HG02840 (cell line): ENCODE measurements around the gene ITLN2.
"Not testable (repeated sequence)": the region's sequence is repeated elsewhere in the genome, so short reads cannot be mapped to it uniquely, and the experiment has no call there.

Experiments
- ATAC-seq: cut with Tn5 transposase; IDR thresholded peaks from one replicate; pipeline ENCODE4 v1.9.1; 2021; ENCODE audit warnings: mild to moderate bottlenecking, moderate library complexity, moderate number of reproducible peaks; ENCODE audit not compliant: unreplicated experiment, low FRiP score

ITLN2 gene

GRCh38 chr1:160956966-160957365 is 2.4 kb upstream of the ITLN2 start:
- ATAC-seq: no peak

DNA sequence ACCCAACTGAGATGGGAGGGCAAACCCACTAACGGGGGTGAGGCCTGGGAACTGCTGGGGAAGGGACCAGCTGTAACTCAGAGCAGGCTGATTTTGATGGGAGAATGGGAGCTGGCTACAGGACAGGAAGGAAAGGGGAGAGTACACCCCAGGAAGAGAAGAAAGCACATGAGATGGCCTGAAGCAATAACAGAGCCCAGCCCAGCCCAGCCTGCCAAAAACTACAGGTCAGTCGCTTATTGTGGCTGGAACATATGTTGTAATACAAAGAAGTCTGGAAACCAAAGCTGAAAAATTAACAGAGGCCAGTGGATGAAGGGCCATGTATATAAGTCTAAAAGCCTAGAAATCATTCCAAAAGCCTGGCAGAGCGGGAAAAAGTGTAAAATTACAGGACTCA is 1.6 kb downstream of the ITLN2 start:
- ATAC-seq: no peak

DNA sequence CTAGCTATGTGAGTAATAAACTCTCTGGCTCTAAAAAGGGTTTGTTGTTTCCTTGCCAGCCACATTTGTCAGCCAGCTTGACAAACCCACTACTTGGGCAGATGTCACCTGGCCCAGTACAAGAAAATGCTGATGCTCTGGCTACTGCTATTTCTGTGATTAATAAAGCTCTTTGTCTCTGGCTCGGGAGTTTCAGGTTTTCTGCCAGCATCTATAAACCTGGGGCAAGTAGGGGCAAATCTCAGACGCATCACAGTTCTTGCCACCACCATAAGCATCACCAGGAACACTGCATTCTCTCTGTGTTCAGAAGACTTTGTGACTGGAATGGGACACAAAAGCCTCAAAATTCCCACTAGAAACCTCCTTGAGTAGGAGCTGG is 2.5 kb downstream of the ITLN2 start:
- no peak for ATAC-seq

DNA sequence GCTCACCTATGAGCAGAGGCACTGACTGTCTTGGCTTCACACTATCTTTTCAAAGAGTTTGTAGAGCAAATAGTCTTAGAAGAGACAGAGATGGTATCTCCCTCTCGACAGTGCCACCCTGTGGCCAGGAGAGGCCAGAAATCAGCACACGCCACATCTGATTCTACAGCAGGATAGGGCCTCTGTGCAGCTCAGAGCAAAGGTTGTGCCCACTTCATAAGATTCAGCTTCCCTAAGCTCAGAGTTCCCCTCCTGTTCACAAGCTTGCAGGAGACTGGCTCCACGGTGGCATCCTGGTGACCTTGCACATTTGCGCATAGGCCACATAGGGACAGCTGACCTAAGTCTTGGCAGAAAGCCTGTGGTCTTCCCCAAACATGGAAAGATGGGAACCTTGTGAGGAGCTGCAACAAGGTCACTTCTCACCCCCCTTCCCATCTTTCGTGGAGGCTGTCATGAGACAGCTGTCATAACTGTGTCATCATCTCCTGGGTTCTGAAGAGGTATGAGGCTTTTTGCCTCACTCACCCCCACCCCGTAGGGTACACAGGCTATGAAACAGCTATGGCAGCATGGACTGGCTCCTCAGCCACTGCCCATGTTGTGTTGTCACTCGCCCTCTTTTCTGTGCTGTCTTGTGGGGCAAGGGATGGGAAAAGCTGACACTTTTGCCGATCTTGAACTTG is 3.0 kb downstream of the ITLN2 start:
- no peak for ATAC-seq

DNA sequence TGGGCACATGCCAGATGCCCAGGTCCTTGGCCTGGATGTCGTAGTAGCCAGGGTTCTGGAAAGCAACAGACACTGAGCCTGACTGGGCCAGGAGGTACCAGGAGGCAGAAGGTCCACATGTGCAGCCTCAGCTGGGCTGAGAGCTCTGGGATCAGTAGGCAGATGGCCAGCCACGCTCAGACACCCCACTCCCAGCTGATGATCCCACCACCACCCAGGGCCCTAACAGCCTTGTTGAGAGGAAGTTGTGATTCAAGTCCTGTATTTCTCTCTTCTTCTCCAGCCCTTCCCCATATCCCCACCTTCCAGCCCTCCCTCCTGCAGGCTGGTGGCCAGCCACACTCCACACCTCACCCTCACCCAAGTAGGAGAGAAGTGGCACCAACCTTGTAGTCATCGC is 4.0 kb downstream of the ITLN2 start:
- no peak for ATAC-seq

- no peak for ATAC-seq
Measured at GRCh38 chr1:160949881-160950280, 4.7 kb downstream of the ITLN2 start.

DNA sequence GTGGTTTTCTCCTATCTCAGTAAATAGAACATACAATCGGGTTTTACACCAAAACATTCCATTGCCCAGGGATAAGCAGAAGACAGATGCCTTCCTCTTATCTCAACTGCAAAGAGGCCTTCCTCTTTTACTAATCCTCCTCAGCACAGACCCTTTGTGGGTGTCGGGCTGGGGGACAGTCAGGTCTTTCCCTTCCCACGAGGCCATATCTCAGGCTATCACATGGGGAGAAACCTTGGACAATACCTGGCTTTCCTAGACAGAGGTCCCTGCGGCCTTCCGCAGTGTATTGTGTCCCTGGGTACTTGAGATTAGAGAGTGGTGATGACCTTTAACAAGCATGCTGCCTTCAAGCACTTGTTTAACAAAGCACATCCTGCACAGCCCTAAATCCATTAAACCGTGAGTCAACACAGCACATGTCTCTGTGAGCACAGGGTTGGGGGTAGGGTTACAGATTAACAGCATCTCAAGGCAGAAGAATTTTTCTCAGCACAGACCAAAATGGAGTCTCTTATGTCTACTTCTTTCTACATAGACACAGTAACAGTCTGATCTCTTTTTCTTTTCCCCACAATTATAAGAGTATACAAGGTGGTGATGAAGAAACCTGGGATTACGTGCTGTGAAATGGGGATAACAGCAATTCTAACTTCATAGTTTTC is 5.3 kb downstream of the ITLN2 start:
- not testable (repeated sequence) for ATAC-seq

GRCh38 chr1:160947174-160947759 is 7.3 kb downstream of the ITLN2 start:
- ATAC-seq: not testable (repeated sequence)

DNA sequence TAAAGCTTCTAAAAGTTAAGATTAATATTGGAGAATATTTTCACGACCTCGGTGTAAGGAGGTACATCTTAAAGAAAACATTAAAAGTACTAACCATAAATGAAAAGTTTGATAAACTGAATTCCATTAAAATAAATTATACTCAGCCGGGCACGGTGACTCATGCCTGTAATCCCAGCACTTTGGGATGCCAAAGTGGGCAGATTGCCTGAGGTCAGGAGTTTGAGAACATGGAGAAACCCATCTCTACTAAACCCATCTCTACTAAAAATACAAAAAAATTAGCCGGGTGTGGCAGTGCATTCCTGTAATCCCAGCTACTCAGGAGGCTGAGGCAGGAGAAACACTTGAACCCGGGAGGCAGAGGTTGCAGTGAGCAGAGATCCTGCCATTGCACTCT is 8.7 kb downstream of the ITLN2 start:
- ATAC-seq: not testable (repeated sequence)

GRCh38 chr1:160945079-160945478 is 9.5 kb downstream of the ITLN2 start:
- no peak for ATAC-seq

DNA sequence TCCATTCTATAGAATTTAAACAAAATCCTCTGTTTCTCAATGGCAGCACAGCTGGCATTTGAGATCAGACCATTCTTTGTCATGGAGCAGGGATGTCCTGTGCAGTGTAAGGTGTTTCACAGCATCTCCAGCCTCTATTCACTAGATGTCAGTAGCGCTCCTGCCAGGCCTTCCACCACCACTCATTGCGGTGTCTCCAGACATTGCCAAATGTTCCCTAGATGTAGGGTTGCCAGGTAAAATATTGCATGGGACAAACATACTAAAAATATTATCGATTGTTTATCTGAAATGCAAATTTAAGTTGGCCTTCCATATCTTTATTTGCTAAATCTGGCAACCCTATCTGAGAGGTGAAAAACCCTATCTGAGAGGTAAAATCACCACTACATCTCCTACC is 11.7 kb downstream of the ITLN2 start:
- no peak for ATAC-seq

DNA sequence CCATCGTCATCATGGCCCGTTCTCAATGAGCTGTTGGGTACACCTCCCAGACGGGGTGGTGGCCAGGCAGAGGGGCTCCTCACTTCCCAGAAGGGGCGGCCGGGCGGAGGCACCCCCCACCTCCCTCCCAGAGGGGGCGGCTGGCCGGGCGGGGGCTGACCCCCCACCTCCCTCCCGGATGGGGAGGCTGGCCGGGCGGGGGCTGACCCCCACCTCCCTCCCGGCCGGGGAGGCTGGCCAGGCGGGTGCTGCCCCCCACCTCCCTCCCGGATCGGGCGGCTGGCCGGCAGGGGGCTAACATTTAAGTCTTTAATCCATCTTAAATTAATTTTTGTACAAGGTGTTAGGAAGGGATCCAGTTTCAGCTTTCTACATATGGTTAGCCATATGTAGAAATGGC is 17.9 kb downstream of the ITLN2 start:
- ATAC-seq: not testable (repeated sequence)

DNA sequence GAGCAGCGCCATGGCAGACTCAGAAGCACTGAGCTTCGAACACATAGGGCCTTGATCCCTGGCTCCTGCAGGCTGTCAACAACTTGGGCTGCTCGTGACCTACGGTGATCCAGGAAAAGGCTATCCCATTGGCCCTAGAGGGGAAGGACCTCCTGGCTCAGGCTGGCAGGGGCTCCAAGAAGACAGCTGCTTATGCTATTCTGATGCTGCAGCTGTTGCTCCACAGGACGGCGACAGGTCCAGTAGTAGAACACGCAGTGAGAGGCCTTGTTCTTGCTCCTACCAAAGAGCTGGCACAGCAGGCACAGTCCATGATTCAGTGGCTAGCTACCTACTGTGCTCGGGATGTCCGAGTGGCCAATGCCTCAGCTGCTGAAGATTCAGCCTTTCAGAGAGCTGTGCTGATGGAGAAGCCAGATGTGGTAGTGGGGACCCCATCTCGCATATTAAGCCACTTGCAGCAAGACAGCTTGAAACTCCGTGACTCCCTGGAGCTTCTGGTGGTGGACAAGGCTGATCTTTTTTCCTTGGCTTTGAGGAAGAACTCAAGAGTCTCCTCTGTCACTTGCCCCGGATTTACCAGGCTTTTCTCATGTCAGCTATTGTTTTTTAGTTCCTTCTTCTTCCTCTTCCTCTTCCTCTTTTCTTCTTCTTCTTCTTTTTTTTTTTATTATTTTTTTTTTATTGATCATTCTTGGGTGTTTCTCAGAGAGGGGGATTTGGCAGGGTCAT is 18.9 kb downstream of the ITLN2 start:
- ATAC-seq: no peak

DNA sequence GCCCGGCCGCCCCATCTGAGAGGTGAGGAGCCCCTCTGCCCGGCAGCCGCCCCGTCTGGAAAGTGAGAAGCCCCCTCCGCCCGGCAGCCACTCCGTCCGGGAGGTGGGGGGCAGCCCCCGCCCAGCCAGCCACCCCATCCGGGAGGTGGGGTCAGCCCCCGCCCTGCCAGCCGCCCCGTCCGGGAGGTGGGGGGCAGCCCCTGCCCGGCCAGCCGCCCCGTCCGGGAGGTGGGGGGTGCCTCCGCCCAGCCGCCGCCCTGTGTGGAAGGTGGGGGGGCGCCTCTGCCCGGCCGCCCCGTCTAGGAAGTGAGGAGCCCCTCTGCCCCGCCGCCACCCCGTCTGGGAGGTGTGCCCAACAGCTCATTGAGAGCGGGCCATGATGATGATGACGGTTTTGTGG is 21.3 kb downstream of the ITLN2 start:
- ATAC-seq: not testable (repeated sequence)

DNA sequence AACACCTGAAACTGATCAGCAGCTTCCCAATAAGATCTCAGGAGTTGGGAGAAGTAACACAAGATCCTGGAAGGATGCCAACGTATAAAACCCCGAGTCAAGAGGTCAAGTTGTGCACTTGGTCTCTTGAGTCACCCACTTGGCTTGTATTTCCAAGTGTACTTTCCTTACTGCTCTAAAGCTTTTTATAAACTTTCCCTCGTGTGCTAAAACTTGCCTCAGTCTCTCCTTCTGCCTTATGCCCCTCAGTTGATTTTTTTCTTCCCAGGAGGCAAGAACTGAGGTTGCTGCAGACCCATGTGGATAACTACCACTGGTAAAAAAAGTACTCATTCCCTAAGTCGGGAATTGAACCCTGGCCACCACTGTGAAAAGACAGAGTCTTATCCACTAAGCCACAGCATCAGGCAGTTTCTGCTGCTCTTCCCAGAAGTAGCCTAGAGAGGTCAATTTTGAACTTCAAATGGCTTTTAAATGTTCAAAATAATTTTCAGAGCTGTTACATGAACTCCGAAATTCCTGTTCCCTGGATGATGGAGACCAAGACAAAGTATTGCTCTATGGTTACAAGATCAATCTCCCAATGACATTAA is 28.9 kb downstream of the ITLN2 start:
- no peak for ATAC-seq

- ATAC-seq: no peak
Measured at GRCh38 chr1:160924791-160925651, 29.6 kb downstream of the ITLN2 start.

DNA sequence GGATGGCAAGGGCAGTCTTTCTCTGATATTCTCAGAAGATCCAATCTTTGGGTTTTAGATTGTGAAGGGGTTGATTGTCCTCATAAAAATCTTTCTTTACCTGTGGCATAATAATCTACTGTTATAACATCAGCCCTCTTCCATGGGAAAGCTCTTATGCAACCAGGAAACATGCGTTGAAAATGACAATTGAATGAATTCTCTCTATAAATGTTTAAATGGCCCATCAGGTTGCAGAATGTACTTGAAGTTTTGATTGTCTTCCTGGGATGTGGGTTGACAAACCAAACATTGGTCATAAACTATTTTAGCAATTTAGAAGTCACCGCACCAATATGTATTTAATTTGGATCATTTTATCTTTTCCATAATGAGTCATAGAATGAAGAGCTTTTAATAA is 37.9 kb downstream of the ITLN2 start:
- no peak for ATAC-seq

DNA sequence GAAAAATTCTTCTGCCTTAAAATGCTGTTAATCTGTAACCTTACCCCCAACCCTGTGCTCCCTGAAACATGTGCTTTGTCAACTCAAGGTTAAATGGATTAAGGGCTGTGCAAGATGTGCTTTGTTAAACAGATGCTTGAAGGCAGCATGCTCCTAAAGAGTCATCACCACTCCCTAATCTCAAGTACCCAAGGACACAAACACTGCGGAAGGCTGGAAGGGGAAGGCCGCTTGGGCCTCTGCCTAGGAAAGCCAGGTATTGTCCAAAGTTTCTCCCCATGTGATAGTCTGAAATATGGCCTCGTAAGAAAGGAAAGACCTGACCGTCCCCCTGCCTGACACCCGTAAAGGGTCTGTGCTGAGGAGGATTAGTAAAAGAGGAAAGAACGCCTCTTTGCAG is 41.4 kb downstream of the ITLN2 start:
- ATAC-seq: not testable (repeated sequence)

- ATAC-seq: no peak
Measured at GRCh38 chr1:160911925-160912324, 42.7 kb downstream of the ITLN2 start.

DNA sequence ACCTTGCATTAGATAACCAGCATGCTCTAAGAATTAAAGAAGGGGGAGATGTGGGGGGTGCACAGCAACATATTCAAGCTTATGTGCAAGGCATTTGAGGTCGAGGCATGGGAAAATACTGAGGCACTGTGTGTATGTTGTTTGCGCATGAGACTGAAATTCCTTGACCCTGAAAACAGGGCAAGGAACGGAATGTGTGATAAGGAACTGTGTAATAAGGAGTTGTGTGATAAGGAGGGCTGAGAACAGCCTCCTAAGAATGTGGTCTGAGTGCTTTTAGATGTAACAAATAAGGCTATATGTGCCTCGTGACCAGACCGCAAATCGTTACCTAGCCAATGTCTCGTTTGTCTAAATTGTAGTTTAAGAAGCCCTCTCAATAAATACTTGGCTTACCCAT is 43.2 kb downstream of the ITLN2 start:
- ATAC-seq: no peak
